ENCODE measurements around the gene NDUFS3. TPM values are rescaled to one million over a fixed set of nuclear protein-coding genes. Genes with fewer than 3 reads are reported as not detected.

Gene NDUFS3
- total RNA-seq, 1 donor from 2014 or later = 75.0 TPM

DNA sequence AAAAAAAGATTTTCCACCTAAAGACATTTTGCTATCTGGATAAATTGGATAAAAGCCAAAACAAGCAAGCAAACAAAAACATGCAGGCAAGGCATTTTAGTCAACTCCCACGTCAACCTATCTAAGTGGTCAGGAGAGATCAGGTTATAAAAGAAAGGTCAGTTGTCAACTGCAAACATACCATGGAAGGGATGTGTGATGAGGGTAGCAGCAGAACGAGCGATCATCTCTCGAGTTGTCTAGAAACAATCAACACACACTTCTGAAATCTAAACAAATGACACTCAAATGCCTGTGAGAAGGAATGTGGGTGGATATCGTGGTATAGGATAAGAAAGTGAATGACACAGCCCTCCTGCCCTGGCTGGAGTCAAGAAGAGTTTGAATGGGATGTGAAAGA is 52.6 kb downstream of the NDUFS3 start:
- peak in 1 of 2 donors; percentile 37 for DNase-seq (ENCODE audit: low read depth in 2 of 2)

Other genes with a start within 250 kb of the NDUFS3 start
- gene MYBPC3, start 226.4 kb upstream of the NDUFS3 start, total RNA-seq = not detected in 2 replicates
- under 0.01 TPM in 1 of 2 replicates, not detected in the other for gene SPI1, start 200.5 kb upstream of the NDUFS3 start, total RNA-seq
- 32.5 and 70.5 TPM in 2 replicates for gene SLC39A13, start 170.5 kb upstream of the NDUFS3 start, total RNA-seq
- 163 and 166 TPM in 2 replicates for gene PSMC3, start 152.6 kb upstream of the NDUFS3 start, total RNA-seq
- 0.13 and 0.25 TPM in 2 replicates for gene RAPSN, start 129.9 kb upstream of the NDUFS3 start, total RNA-seq
- gene CELF1, start 25.9 kb upstream of the NDUFS3 start, total RNA-seq = 57.9 and 84.6 TPM in 2 replicates
- gene PTPMT1, start 13.5 kb upstream of the NDUFS3 start, total RNA-seq = 65.0 and 67.9 TPM in 2 replicates
- gene KBTBD4, start 104 bp upstream of the NDUFS3 start, total RNA-seq = 29.3 and 38.2 TPM in 2 replicates
- gene FAM180B, start 7.6 kb downstream of the NDUFS3 start, total RNA-seq = not detected in 2 replicates
- 0.13 TPM in 1 of 2 replicates, not detected in the other for gene C1QTNF4, start 15.3 kb downstream of the NDUFS3 start, total RNA-seq
- gene MTCH2, start 63.5 kb downstream of the NDUFS3 start, total RNA-seq = 85.2 and 106 TPM in 2 replicates
- gene AGBL2, start 136.3 kb downstream of the NDUFS3 start, total RNA-seq = 0.13 and 0.38 TPM in 2 replicates
- 31.1 and 35.7 TPM in 2 replicates for gene FNBP4, start 188.3 kb downstream of the NDUFS3 start, total RNA-seq

All from dermis microvascular lymphatic vessel endothelial cell (primary cell).